KOPT-K1 (cell line): ENCODE measurements around the gene FBP2.
"Not testable (repeated sequence)": the region's sequence is repeated elsewhere in the genome, so short reads cannot be mapped to it uniquely, and the experiment has no call there.

Experiments
- H3K27ac ChIP-seq: fragments of 200-600 bp; sonication (generic); 2 replicates; pipeline ENCODE4 v1.5.1; 2016; ENCODE audit warnings: antibody characterized with exemption, mild to moderate bottlenecking, low read depth, low read length; ENCODE audit not compliant: poor library complexity, severe bottlenecking
- H3K36me3 ChIP-seq: fragments of 200-600 bp; sonication (generic); 2 replicates; pipeline ENCODE4 v1.5.1; 2017; ENCODE audit warnings: antibody characterized with exemption, mild to moderate bottlenecking, low read length, moderate library complexity; ENCODE audit not compliant: insufficient read depth
- H3K9me3 ChIP-seq: fragments of 200-600 bp; sonication (generic); 2 replicates; pipeline ENCODE4 v1.5.1; 2017; ENCODE audit warnings: antibody characterized with exemption, low read length, mild to moderate bottlenecking; ENCODE audit not compliant: insufficient read depth, poor library complexity, severe bottlenecking

FBP2 gene

DNA sequence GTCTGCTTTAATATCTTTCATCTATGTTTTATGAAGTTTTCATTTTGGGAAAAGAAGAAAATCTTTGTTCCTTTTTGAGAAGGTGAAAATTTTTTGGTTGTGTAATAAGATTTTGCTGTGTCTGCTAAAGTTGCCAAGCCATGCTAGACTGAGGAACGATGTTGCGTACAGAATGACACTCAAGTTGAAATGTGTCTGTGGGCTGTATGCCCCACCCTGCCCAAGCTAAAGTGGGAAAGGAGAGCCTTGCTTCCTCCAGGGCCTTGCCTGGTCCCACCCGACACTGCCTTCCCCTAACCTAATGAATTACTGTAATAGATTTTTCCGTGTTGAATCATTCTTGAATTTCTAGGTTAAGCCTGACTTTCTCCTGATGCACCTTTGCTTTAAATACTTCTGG is 36.2 kb downstream of the FBP2 start:
- Histone ChIP-seq H3K9me3 (no peaks in the 10 kb centered on the region), H3K36me3 (no peaks in the 10 kb centered on the region), H3K27ac (no peak overlapping the region)

DNA sequence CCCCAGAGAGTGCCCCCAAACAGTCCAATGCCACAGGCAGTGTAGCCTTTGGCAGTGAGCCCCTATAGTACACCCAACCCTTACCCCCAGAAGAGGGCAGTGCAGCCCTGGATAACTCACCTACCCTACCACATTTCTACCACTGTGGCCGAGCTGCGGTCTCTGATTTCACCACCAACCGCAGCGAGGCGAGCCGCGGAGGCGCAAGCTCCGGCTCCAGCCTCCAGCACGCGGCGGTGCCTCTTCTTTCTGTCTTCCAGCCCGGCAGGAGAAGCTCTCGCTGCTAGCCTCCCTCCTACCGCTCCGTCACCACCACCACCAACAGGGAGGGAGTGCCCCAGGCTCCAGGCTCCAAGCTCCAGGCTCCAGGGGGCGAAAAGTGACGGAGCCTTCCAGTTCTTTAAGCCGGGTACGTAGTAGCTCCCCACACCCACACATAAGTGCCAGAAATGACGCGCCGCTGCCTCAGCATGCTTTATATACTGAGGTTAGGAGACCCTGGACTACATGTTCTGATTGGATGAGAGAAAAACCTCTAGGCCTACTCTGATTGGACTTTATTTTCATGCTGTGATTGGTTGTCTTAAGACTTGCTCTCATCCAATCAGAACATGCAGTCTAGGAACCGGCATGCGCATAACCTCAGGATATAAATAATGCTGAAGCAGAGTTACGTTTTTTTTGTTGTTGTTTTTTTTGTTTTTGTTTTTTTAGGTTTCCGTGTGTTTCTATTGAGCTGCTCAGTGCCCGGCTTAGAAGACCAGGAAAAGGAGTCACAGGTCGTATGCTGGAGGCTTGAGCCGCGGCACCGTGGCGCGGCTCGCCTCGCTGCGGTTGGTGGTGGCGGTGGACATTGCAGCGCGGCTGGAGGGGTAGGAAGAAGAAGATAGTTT is 38.9 kb downstream of the FBP2 start, which contains the start of gene PCAT7:
Gene PCAT7 (plus strand): TSS at position 645 of the 893 bp plus-strand sequence.
- Histone ChIP-seq H3K9me3 (no peaks in the 10 kb centered on the region), H3K36me3 (no peaks in the 10 kb centered on the region), H3K27ac (no peak within 1 kb of the TSS)

DNA sequence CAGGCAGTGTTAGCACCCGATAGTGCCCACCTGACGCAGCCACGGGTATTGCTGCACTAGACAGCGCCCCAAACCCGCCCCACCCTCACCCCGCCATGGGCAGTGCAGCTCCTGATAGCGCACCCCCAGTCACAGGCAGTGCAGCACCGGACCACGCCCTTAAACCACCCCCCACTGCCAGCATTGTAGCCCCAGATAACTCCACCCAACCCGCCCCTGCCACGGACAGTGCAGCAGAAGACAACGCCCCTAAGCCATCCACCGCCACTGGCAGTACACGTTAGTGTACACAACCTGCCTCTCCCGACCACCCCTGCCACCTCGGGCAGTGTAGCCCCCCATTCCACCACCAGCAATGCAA is 39.6 kb downstream of the FBP2 start:
- H3K9me3 ChIP-seq, result no peaks in the 10 kb centered on the region
- H3K36me3 ChIP-seq, result no peaks in the 10 kb centered on the region
- H3K27ac ChIP-seq, result no peak overlapping the region

DNA sequence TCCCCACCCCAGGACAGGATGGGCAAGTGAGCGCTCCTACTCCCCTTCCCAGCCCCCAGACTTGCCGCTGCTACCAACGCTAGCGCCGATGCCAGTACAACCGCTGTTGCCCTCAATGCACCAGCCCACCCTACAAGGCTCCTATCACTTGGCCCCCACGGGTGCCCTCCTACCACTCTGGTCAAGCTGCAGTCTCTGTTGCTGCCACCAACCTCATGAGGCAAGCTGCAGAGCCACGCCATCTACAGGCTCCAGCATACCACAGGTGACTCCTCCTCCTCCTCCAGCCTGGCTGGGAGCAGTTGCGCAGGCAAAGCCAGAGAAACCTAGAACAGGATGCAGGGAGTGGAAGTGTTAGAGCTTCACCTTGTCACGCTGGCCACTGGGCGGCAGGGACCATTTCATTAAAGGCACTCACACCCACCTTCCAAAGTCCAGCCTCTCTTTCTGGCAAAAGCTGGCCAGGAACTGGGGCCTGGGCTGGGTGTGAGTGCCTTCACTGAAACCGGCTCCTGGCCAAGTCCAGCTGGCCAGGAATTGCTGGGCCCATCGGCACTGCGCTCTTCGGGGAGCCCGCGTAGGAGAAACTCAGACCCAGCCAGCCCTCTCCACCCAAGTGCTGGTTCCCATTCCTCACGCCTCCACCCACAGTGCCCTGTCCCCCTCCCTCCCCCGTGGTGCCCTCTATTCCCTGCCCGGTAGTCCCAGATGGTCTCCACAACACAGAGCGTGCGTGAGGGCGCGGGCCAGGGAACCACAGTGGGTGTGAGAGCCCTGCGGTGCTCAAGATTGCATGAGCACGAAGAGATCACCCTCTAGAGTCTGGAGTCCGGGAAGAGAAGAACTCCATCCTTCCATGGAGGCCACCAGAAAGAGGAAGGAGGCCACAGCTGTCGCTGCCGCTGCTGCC is 40.3 kb downstream of the FBP2 start:
- H3K27ac ChIP-seq, result no peak overlapping the region
- no peaks in the 10 kb centered on the region for H3K36me3 ChIP-seq
- H3K9me3 ChIP-seq, result no peaks in the 10 kb centered on the region

DNA sequence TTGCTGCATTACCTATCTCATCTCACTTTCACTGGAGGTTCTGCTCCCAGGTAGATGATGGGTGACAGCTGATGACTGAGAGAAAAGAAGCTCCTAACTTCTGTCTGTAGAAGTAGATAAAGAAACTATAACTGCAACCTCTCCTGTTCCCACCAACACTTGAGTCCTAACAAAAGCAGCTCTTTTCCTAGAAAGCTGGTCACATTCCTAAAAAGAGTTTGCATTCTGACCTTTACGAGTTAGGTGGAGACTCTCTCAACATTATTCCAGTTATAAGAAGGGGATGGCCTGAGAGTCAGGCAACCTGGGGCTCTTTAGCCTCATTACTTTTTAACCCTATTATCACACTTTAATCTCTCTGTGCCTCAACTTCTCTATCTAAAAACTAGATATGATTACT is 47.7 kb downstream of the FBP2 start:
- no peaks in the 10 kb centered on the region for H3K9me3 ChIP-seq
- no peak overlapping the region for H3K27ac ChIP-seq
- H3K36me3 ChIP-seq, result no peaks in the 10 kb centered on the region

DNA sequence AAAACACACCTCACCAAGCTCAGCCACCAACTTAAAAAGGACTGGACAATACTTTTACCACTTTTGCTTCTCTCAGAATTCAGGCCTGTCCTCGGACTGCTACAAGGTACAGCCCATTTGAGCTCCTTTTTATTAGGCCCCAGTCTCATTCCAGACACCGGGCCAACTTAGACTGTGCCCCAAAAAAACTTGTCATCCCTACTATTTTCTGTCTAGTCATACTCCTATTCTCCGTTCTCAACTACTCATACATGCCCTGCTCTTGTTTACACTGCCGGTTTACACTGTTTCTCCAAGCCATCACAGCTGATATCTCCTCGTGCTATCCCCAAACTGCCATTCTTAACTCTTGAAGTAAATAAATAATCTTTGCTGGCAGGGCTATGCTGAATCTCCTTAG is 49.3 kb downstream of the FBP2 start:
- H3K36me3 ChIP-seq, H3K9me3 ChIP-seq, H3K27ac ChIP-seq: not testable (repeated sequence)

DNA sequence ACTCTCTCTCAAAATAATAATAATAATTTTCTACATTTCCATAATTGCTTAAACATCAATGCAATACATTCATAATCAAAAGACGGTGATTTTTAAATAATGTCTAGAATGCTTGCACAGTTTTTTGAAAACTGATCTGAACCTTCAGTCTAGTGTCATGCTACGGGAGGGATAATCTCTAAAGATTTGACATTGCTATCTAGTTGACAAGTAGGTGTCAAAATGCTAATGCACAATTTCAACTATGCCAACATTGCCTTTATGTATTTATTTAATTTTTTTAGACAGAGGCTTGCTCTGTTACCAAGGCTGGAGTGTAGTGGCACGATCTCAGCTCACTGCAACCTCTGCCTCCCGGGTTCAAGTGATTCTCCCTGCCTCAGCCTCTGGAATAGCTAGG is 54.7 kb downstream of the FBP2 start:
- H3K36me3 ChIP-seq, result no peaks in the 10 kb centered on the region
- no peaks in the 10 kb centered on the region for H3K9me3 ChIP-seq
- H3K27ac ChIP-seq, result no peak overlapping the region

DNA sequence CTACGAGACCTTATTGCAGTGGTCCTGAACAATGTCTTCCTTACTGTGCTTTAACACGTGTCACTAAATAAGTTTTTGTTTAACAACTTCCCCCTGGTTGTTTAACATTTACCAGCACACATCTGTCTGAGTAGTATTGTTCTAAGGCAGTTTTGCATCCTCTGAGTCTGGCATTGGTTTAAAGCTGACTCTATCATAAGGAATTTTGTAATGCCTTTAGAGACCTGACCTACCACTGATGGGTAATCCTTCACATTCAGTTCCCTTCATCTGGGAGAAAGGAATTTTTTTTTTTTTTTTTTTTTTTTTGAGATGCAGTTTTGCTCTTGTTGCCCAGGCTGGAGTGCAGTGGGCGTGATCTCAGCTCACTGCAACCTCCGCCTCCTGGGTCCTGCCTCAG is 58.7 kb downstream of the FBP2 start:
- Histone ChIP-seq H3K27ac (no peak overlapping the region), H3K9me3 (no peaks in the 10 kb centered on the region)

DNA sequence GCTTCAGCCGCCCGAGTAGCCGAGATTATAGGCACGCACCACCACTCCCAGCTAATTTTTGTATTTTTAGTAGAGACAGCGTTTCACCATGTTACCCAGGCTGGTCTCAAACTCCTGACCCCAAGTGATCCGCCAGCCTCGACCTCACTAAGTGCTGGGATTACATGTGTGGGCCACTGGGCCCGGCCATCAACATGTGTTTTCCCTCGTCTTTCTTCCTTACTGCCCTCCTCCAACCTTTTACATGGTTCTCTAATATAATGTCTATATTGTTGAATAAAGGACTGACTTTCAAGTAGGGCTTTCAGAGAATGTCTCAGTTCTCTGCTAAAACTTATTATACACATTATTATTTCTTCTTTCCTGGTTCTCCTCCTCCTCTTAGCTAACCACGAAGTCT is 60.0 kb downstream of the FBP2 start:
- Histone ChIP-seq H3K36me3 (no peaks in the 10 kb centered on the region), H3K27ac (no peak overlapping the region), H3K9me3 (no peaks in the 10 kb centered on the region)

More for the DNA sequence above, 58.7 kb downstream of the FBP2 start:
- H3K36me3 ChIP-seq, result no peaks in the 10 kb centered on the region

DNA sequence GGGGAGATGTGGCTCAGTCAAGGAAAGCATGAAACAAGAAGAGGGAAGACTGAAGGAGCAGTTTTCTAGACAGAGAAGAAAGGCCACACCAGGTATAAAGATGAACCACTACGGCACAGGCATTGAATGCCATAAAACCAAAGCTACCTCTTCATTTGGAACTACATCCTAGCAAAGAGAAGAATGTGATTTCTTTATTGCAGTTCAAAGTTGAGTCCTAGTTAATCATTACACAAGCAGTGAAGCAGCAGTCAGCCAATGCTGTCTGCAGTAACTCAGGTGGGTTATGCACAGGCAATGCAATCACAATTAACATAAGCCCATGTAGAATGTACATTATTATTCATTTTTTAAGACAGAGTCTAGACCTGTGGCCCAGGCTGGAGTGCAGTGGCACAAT is 60.5 kb downstream of the FBP2 start:
- H3K9me3 ChIP-seq, result no peaks in the 10 kb centered on the region
- H3K27ac ChIP-seq, result no peak overlapping the region
- no peaks in the 10 kb centered on the region for H3K36me3 ChIP-seq

DNA sequence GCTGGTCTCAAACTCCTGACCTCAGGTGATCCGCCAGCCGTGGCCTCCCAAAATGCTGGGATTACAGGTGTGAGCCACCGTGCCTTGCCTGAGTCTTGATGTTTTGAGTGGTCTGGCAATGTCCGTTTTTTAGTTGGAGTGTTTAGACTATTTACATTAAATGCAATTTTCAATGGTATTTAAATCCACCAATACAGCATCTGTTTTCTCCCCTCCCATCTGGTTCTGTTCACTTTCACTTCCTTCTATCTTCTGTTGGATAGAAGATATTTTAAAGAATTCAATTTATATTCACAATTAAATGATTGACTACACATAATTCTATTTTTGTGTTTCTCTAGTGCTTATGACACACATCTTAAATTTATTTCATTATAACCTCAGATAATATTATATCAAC is 64.7 kb downstream of the FBP2 start:
- Histone ChIP-seq H3K27ac (no peak overlapping the region), H3K36me3 (no peaks in the 10 kb centered on the region), H3K9me3 (no peaks in the 10 kb centered on the region)

DNA sequence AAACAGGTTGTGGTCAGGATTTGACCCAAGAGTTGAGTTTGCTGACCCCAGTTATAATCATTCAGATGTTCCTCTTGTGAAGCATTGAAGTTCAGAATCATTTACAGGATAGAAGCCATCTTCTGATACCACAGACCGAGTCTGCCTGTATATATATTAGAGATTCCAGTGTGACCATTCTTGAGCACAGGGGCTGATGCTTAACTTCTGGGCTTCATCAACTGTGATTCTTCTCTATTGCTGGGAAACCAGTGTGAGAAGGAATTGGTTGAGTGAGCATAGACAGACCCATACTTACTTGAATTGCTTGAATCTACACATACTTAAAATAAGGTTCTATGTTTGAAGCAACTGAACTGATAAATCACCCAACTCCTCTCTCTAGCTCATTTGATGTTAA is 66.7 kb downstream of the FBP2 start:
- Histone ChIP-seq H3K36me3 (no peaks in the 10 kb centered on the region), H3K27ac (no peak overlapping the region), H3K9me3 (no peaks in the 10 kb centered on the region)

DNA sequence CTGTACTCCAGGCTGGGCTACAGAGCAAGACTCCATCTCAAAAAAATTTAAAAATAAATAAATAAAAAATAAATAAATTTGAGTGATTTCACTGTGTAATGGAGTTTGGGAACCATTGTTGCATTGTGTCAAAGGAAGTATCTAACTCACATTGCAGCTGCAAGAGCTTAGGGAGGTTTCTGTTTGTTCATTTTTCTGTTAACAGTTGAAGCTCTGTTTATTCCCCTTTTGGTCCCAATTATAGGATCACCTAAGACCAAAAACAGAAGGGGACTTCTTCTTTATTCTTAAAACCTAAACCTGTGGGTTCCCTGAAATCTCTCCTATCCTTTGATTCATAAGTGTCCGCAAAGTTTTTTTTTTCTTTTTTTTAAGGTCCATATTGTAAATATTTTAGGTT is 67.4 kb downstream of the FBP2 start:
- Histone ChIP-seq H3K36me3 (no peaks in the 10 kb centered on the region), H3K27ac (no peak overlapping the region), H3K9me3 (no peaks in the 10 kb centered on the region)

DNA sequence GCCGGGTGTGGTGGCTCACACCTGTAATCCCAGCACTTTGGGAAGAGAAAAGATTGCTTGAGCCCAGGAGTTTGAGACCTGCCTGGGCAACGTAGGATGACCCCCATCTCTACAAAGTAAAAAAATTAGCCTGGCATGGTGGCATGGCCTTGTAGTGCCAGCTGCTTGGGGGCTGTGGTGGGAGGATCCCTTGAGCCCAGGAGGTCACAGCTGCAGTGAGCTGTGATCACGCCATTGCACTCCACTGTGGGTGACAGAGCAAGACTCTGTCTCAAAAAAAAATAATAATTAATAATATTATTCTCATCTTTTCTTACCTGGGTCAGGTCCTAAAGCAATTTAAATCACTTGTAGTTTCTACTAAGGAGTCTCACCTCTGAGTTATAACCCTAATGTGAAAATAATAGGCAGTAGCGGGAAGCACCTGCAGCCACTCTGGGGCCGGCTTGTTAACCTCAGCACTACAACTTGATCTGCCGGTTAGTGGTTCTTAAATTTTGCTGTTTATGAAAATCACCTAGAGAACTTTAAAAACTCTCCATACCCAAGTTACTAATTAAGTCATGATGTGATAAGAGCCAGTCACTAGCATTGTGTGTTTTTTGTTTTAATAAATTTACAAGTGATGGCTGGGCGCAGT is 68.1 kb downstream of the FBP2 start:
- no peaks in the 10 kb centered on the region for H3K36me3 ChIP-seq
- H3K9me3 ChIP-seq, result no peaks in the 10 kb centered on the region
- no peak overlapping the region for H3K27ac ChIP-seq

DNA sequence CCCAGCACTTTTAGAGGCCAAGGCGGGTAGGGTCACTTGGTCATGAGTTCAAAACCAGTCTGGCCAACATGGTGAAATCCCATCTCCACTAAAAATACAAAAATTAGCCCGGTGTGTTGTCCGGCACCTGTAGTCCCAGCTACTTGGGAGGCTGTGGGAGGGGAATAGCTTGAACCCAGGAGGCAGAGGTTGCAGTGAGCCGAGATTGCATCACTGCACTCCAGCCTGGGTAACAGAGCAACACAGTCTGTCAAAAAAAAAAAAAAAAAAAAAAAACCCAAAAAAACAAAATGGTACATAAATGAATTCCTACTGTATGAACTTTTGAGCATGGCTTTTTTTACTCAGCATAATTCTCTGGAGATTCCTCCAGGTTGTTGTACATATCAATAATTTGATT is 76.4 kb downstream of the FBP2 start:
- no peaks in the 10 kb centered on the region for H3K9me3 ChIP-seq
- no peak overlapping the region for H3K27ac ChIP-seq
- H3K36me3 ChIP-seq, result no peaks in the 10 kb centered on the region
